A375 (cell line): ENCODE results near the gene NCKAP5L. TPM values are rescaled to one million over a fixed set of nuclear protein-coding genes. Genes with fewer than 3 reads are reported as not detected.

Experiments
- small RNA-seq: library from RNA; depleted of rRNA; stranded (forward); fragments of <200 nt; gene quantifications from one replicate; pipeline ENCODE3, GENCODE V24; 2014
- total RNA-seq: library from RNA; depleted of rRNA; stranded (reverse); fragments of >200 nt; shearing (Covaris generic); gene quantifications from 2 replicates; pipeline ENCODE4 v1.2.3, GENCODE V29; 2014; rRNA removed

The NCKAP5L gene
- total RNA-seq, result 26.8 and 29.4 TPM in 2 replicates

GRCh38 chr12:49828133-49829091 is at the start of gene NCKAP5L:
TSS of gene NCKAP5L (minus strand) at chr12:49828413. CDS start at chr12:49804044, 24,369 bp downstream.

GRCh38 chr12:49842519-49843352 is 14.5 kb upstream of the NCKAP5L start, which contains the start of gene BCDIN3D:
TSS of gene BCDIN3D (minus strand) at chr12:49843106. CDS start at chr12:49843087, 19 bp downstream.

Small RNA genes within 50 kb of the gene (small RNA-seq; reads per million reads assigned to genes)
- not detected for gene LSM6P2

Other genes with a start within 250 kb of the NCKAP5L start
- 1.2 and 1.7 TPM in 2 replicates for gene FAM186B, start 222.8 kb downstream of the NCKAP5L start, total RNA-seq
- 18.7 and 24.4 TPM in 2 replicates for gene PRPF40B, start 204.9 kb downstream of the NCKAP5L start, total RNA-seq
- 25.5 and 26.9 TPM in 2 replicates for gene FMNL3, start 121.0 kb downstream of the NCKAP5L start, total RNA-seq
- 226 and 240 TPM in 2 replicates for gene TMBIM6, start 86.9 kb downstream of the NCKAP5L start, total RNA-seq
- 3.9 and 4.1 TPM in 2 replicates for gene BCDIN3D, start 14.7 kb upstream of the NCKAP5L start, total RNA-seq
- gene FAIM2, start 75.5 kb upstream of the NCKAP5L start, total RNA-seq, result 1.3 and 2.4 TPM in 2 replicates
- not detected in 2 replicates for gene AQP2, start 122.3 kb upstream of the NCKAP5L start, total RNA-seq
- 0.49 and 0.69 TPM in 2 replicates for gene AQP5, start 133.5 kb upstream of the NCKAP5L start, total RNA-seq
- gene AQP6, start 144.5 kb upstream of the NCKAP5L start, total RNA-seq, result 0.26 and 0.88 TPM in 2 replicates
- gene RACGAP1, start 197.1 kb upstream of the NCKAP5L start, total RNA-seq, result 77.8 and 85.3 TPM in 2 replicates
- gene ASIC1, start 229.2 kb upstream of the NCKAP5L start, total RNA-seq, result 5.9 and 7.6 TPM in 2 replicates